Measurements from ENCODE around the gene SYT2.
"Not testable (repeated sequence)": the region's sequence is repeated elsewhere in the genome, so short reads cannot be mapped to it uniquely, and the experiment has no call there.

DNA sequence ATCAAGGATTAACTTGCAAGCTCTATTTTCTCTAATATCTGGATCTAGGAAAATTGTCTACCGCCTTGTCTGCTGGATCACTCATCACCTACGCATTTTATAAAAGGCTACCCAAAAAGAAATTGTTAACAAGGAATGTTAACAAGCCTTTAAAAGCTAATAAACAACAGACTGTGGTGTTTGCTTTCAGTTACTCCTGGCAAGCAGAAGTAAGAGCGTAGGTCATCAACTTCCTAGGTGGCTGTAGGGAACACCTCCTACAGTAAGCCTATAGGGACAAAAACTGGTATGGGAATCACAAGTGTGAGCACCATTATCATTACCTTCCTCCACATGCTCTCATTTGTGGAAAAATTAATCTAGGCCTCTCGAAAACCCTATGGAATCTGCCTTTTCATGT is 155.6 kb downstream of the SYT2 start:
- TF ChIP-seq, protein P1, sequence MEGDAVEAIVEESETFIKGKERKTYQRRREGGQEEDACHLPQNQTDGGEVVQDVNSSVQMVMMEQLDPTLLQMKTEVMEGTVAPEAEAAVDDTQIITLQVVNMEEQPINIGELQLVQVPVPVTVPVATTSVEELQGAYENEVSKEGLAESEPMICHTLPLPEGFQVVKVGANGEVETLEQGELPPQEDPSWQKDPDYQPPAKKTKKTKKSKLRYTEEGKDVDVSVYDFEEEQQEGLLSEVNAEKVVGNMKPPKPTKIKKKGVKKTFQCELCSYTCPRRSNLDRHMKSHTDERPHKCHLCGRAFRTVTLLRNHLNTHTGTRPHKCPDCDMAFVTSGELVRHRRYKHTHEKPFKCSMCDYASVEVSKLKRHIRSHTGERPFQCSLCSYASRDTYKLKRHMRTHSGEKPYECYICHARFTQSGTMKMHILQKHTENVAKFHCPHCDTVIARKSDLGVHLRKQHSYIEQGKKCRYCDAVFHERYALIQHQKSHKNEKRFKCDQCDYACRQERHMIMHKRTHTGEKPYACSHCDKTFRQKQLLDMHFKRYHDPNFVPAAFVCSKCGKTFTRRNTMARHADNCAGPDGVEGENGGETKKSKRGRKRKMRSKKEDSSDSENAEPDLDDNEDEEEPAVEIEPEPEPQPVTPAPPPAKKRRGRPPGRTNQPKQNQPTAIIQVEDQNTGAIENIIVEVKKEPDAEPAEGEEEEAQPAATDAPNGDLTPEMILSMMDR (IDR thresholded peaks at IDR 0.05 in 2 of 3, conservative IDR thresholded peaks at IDR 0.05 in 1 of 3; ENCODE audit: borderline replicate concordance in 1 of 3, insufficient read depth in 1 of 3, low read depth in 2 of 3, low read length in 2 of 3) = not testable (repeated sequence)
- TF ChIP-seq SIN3A (IDR thresholded peaks at IDR 0.05; ENCODE audit: low read depth); SRF (IDR thresholded peaks at IDR 0.05; ENCODE audit: low read depth); POLR2AphosphoS5 (IDR thresholded peaks at IDR 0.05; ENCODE audit: low read depth, low read length); TCF7L2 (IDR thresholded peaks at IDR 0.05; ENCODE audit: borderline replicate concordance, extremely low read depth, insufficient read depth, insufficient read length); JUND (IDR thresholded peaks at IDR 0.05); EZH2 (IDR thresholded peaks at IDR 0.05); SP1 (IDR thresholded peaks at IDR 0.05; ENCODE audit: low read depth); FOSL1 (IDR thresholded peaks at IDR 0.05; ENCODE audit: low read depth); CBX3 (IDR thresholded peaks at IDR 0.05; ENCODE audit: low read depth); RAD21 (IDR thresholded peaks at IDR 0.05; ENCODE audit: low read depth); YY1 (IDR thresholded peaks at IDR 0.05; ENCODE audit: extremely low read depth, insufficient replicate concordance, low read depth, low read length): not testable (repeated sequence)
- TF ChIP-seq, protein P2, sequence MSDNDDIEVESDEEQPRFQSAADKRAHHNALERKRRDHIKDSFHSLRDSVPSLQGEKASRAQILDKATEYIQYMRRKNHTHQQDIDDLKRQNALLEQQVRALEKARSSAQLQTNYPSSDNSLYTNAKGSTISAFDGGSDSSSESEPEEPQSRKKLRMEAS (IDR thresholded peaks at IDR 0.05) = not testable (repeated sequence)
- TF ChIP-seq, protein P3, sequence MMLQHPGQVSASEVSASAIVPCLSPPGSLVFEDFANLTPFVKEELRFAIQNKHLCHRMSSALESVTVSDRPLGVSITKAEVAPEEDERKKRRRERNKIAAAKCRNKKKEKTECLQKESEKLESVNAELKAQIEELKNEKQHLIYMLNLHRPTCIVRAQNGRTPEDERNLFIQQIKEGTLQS (IDR thresholded peaks at IDR 0.05) = not testable (repeated sequence)
